Erythroblast (primary cell): ENCODE data around the gene CEBPG.

ENCODE experiments used
- GATA1 ChIP-seq: IDR thresholded peaks from 2 replicates; pipeline ENCODE4 v1.6.1; 2011; ENCODE audit warnings: low read depth, mild to moderate bottlenecking, control low read depth, low read length, moderate library complexity
- POLR2A ChIP-seq: IDR thresholded peaks from 2 replicates; pipeline ENCODE4 v1.6.1; 2011; ENCODE audit warnings: mild to moderate bottlenecking, low read length

DNA sequence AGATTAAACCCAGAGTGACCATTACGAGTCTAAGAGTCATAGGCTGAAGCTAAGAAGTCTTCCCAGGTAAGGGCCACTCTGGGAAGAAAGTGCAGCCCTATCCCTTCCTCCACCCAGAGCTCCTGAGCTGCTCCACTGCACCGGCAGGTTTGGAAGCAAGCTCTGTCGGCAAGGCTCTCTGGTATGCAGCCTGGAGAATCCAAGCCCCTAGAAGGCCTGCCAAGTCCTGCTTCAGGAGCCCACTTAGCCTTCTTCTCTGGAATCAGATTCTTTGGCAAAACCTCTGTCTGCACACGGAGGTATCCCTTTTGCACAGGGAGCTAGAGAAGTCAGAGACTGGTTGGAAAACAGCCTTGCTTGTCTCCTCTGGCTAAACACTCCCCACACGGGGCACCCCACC, 58.5 kb downstream of the CEBPG start:
- TF ChIP-seq POLR2A = no peak
- TF ChIP-seq GATA1 = no peak
